Forelimb muscle (tissue), 1 donor: ENCODE results near the gene AHSP. TPM values are rescaled to one million over a fixed set of nuclear protein-coding genes. Genes with fewer than 3 reads are reported as not detected.
A peak's percentile ranks its signal among the peaks of the same experiment; 100 is the strongest.
"Not testable (repeated sequence)": the region's sequence is repeated elsewhere in the genome, so short reads cannot be mapped to it uniquely, and the experiment has no call there.

Experiments
- DNase-seq: peaks from one replicate; pipeline ENCODE4 v3.0.0-alpha.2; 2013; ENCODE audit warnings: low read depth
- polyA plus RNA-seq: library from polyadenylated mRNA; unstranded; fragments of 120-200 nt; gene quantifications from one replicate; pipeline ENCODE4 v1.2.1, GENCODE V29; 2013; ENCODE audit not compliant: insufficient read length

AHSP gene
- polyA plus RNA-seq, 1 donor: 12.3 TPM

- DNase-seq: no peak
These were observed 3.4 kb downstream of the AHSP start for GRCh38 chr16:31531096-31531495.

- no peak for DNase-seq
These were observed 4.4 kb downstream of the AHSP start for GRCh38 chr16:31532120-31532519.

GRCh38 chr16:31532896-31533295 is 5.2 kb downstream of the AHSP start:
- no peak for DNase-seq

DNA sequence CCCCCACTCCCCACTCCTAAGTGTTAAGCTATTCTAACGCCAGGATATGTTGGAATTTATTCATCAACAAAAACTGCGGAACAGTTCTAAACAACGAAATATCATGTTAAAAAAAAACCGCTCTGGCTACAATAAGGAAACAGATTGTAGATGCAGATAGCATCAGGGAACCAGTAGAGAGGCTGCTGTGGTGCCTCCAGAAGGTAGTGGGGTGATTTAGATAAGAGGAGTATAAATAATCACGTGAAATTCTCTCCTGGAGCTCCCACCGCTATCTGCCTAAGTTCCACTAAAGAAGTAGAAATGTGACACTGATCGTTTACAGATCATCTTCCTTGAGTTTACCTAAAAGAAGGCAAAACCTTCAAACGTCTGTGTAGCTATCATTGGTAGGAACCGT is 8.0 kb downstream of the AHSP start:
- no peak for DNase-seq

DNA sequence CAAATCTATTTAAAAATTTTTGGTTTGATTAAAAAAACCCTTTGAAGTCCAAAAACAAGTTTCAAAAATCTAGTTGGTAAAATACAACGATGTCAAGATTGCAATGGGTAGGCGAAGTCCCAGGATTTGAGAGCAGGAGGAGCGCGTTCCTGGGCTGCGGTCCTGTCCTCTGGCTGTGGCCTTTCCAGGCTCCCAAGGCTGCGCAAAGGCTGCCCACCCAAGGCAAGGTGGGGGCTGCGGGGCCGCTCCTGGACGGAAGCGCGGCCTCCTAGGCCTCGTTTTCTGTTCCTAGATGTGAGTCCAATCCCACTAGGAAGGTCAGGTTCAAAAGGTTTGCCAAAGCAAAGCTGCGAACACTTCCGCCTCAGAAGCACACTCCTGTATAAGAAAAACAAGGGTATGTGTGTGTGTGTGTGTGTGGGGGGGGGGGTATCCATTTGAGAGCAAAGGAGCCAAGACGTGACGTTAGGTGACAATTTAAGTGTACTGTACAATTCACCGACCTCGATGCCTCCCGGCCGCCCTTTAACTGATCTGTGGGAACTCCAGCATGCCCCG is 9.2 kb downstream of the AHSP start:
- DNase-seq: no peak

GRCh38 chr16:31537362-31538242 is 9.9 kb downstream of the AHSP start:
- no peak for DNase-seq

DNA sequence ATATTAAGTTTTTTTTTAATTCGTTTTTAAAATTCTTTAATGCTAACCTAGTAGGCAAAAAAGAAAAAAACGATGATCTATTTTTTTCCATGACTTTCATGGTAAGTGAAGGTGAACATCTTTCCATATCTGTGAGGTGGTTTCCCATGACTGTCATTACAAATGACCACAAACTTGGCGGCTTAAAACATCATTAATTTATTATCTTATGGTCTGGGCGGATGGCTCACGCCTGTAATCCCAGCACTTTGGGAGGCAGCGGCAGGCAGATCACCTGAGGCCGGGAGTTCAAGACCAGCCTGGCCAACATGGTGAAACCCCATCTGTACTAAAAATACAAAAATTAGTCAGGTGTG is 10.5 kb downstream of the AHSP start:
- DNase-seq: not testable (repeated sequence)

- not testable (repeated sequence) for DNase-seq
These were observed 12.1 kb downstream of the AHSP start for GRCh38 chr16:31539762-31540161.

DNA sequence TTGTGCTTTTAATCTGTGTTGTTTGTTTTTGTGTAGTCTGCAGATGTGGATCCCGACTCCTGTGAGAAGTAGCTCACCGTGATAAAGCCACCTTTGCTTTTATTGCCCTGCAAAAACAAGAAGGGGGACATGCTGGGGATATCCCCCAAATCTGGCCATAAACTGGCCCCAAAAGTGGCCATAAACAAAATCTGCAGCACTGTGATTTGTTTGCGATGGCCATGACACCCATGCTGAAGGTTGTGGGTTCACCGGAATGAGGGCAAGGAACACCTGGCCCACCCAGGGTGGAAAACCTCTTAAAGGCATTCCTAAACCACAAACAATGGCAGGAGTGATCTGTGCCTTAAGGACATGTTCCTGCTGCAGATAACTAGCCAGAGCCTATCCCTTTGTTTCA is 15.1 kb downstream of the AHSP start:
- DNase-seq: no peak

- no peak for DNase-seq
These were observed 33.9 kb downstream of the AHSP start for GRCh38 chr16:31561426-31562233.

- DNase-seq: peak; percentile 1
These were observed 41.1 kb downstream of the AHSP start for GRCh38 chr16:31568577-31569359.

DNA sequence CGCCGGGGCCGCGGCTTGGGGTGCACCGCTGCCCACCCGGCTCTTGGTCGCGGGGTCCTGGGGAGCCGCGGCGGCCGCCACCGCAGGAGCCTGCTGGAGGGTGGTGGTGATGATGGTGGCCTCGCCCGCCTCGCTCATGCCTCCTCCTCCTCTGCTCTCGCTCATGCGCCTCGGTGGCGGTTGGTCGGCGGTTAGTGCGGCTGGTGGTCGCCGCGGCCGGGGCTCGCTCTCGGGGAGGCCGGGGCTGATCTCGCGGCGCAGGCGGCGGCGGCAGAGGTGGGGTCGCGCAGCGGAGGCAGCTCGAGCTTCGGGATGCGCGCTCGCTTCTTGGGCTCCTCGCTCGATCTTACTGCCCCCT is 41.6 kb downstream of the AHSP start:
- no peak for DNase-seq

GRCh38 chr16:31572821-31573220 is 45.1 kb downstream of the AHSP start:
- DNase-seq: no peak

- DNase-seq: not testable (repeated sequence)
These were observed 46.5 kb downstream of the AHSP start for GRCh38 chr16:31574159-31574558.

- no peak for DNase-seq
These were observed 49.7 kb downstream of the AHSP start for GRCh38 chr16:31577411-31577810.

Other genes starting within 250 kb of the AHSP start
- 0.81 TPM for gene ITGAX, start 172.7 kb upstream of the AHSP start, polyA plus RNA-seq
- gene ITGAD, start 134.6 kb upstream of the AHSP start, polyA plus RNA-seq: 0.78 TPM
- 334 TPM for gene COX6A2, start 99.5 kb upstream of the AHSP start, polyA plus RNA-seq
- 2.4 TPM for gene ZNF843, start 85.1 kb upstream of the AHSP start, polyA plus RNA-seq
- gene ARMC5, start 68.4 kb upstream of the AHSP start, polyA plus RNA-seq: 8.2 TPM
- gene TGFB1I1, start 55.7 kb upstream of the AHSP start, polyA plus RNA-seq: 105 TPM
- 6.2 TPM for gene SLC5A2, start 44.8 kb upstream of the AHSP start, polyA plus RNA-seq
- 45.5 TPM for gene RUSF1, start 19.5 kb upstream of the AHSP start, polyA plus RNA-seq